Cardiac muscle cell (in vitro differentiated cells and primary cell): ENCODE measurements around the gene RIMS4. TPM values are rescaled to one million over a fixed set of nuclear protein-coding genes. Genes with fewer than 3 reads are reported as not detected.
A peak's percentile ranks its signal among the peaks of the same experiment; 100 is the strongest.

ENCODE experiments used
- DNase-seq, 2 donors: peaks; one replicate each; pipeline versions ENCODE4 v3.0.0 to v3.0.0-alpha.2; 2010 to 2017; ENCODE audit warnings: low read depth in 1 of 2, low spot score in 1 of 2
- H3K27ac ChIP-seq: fragments of 200-600 bp; sonication (generic); 2 replicates; pipeline ENCODE4 v1.5.1; 2016
- H3K27me3 ChIP-seq: fragments of 200-600 bp; sonication (generic); 2 replicates; pipeline ENCODE4 v1.6.0; 2016; ENCODE audit warnings: control low read depth
- H3K36me3 ChIP-seq: fragments of 200-600 bp; sonication (generic); 2 replicates; pipeline ENCODE4 v1.5.1; 2016; ENCODE audit warnings: control low read depth
- H3K4me1 ChIP-seq: fragments of 200-600 bp; sonication (generic); 2 replicates; pipeline ENCODE4 v1.8.1; 2017; ENCODE audit warnings: low read depth, mild to moderate bottlenecking, mixed run types
- H3K4me3 ChIP-seq: fragments of 200-600 bp; sonication (generic); 2 replicates; pipeline ENCODE4 v1.5.1; 2016; ENCODE audit warnings: mild to moderate bottlenecking
- H3K9me3 ChIP-seq: fragments of 200-600 bp; sonication (generic); 2 replicates; pipeline ENCODE4 v1.5.1; 2017; ENCODE audit warnings: low read depth, mild to moderate bottlenecking, control low read depth
- polyA plus RNA-seq: library from polyadenylated mRNA; unstranded; fragments of >200 nt; fragmentation: Nextera tagmentation; extraction: Ambion mirVana; gene quantifications from 2 replicates; pipeline ENCODE4 v1.2.1, GENCODE V29; 2016
- total RNA-seq: library from RNA; depleted of rRNA; stranded (reverse); fragments of >200 nt; gene quantifications from 2 replicates; pipeline ENCODE4 v1.2.3, GENCODE V29; 2016
- TF ChIP-seq, protein P1 (sequence below): IDR thresholded peaks from 2 replicates; pipeline ENCODE4 v1.5.1; 2012; ENCODE audit warnings: low read depth, mild to moderate bottlenecking, low read length

Gene RIMS4
- total and polyA plus RNA-seq, 2 experiments from 2014 or later = 3.6 to 4.3 TPM

DNA sequence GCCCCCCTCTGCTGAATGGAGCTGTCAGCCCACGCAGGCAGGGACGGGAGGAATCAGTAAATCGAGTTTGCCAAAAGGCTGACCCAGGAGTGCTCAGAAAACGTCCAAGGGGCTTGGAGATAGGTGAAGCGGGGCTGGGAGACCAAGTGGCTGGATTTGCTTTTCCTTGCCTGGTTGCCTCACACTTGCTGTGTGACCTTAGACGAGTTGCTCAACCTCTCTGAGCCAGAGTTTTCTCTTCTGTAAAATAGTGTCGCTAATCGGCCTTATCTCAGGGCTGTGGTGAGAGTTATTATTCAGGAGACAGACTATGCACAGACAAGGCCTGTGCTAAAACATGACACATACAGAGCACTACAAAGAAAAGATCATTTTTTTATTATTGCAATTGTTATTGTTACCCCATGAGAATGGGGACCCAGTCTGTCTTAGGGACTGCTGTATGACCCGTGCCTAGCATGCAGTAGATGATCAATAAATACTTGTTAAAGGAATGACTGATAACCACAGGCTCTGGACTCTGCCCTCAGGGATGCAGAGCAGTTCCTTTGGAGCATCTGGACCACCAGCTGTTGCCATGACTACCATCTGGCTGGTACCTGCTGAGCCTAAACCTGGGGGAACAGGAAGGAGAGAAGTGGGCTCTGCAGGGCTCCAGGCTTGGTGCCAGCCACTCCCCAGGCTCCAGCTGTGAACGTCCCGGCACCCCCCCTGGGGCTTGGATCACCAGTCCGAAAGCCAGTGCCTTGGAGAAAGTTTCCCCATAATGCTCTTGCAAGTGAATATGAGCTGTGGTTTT, 63.8 kb downstream of the RIMS4 start:
- Histone ChIP-seq H3K9me3 (no peaks in the 10 kb centered on the region), H3K27me3 (peaks cover 33% of the 10 kb centered on the region), H3K27ac (no peak overlapping the region), H3K4me1 (peaks cover 6% of the 10 kb centered on the region), H3K36me3 (no peaks in the 10 kb centered on the region), H3K4me3 (peak overlapping the region; percentile 37)
- TF ChIP-seq, protein P1, sequence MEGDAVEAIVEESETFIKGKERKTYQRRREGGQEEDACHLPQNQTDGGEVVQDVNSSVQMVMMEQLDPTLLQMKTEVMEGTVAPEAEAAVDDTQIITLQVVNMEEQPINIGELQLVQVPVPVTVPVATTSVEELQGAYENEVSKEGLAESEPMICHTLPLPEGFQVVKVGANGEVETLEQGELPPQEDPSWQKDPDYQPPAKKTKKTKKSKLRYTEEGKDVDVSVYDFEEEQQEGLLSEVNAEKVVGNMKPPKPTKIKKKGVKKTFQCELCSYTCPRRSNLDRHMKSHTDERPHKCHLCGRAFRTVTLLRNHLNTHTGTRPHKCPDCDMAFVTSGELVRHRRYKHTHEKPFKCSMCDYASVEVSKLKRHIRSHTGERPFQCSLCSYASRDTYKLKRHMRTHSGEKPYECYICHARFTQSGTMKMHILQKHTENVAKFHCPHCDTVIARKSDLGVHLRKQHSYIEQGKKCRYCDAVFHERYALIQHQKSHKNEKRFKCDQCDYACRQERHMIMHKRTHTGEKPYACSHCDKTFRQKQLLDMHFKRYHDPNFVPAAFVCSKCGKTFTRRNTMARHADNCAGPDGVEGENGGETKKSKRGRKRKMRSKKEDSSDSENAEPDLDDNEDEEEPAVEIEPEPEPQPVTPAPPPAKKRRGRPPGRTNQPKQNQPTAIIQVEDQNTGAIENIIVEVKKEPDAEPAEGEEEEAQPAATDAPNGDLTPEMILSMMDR = no peak
- DNase-seq = no peak

DNA sequence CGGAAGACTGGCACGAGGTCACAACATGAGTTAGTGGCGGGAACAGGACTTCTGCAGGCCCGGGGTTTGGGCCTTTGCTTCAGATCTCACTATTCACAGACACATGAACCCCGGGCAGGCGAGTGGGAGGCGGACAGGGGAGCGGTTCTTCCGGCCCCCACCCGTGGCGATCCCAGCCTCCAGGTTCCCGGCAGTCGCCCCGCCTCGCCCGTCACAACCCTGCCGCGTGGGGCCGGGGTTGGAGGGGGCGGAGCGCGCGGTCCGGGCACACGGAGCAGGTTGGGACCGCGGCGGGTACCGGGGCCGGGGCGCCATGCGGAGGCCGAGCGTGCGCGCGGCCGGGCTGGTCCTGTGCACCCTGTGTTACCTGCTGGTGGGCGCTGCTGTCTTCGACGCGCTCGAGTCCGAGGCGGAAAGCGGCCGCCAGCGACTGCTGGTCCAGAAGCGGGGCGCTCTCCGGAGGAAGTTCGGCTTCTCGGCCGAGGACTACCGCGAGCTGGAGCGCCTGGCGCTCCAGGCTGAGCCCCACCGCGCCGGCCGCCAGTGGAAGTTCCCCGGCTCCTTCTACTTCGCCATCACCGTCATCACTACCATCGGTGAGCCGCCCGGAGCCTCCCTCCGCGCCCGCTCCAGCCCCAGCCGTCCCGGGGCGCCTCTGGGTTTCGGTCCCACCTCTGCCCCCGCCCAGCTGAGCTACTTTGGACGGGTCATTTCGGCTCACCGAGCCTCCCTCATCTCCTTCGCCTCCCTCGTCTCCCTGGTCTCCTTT, 64.6 kb downstream of the RIMS4 start, which contains the start of gene KCNK15:
TSS of gene KCNK15 (plus strand) at position 268 of the 769 bp plus-strand sequence. CDS start at position 314, 46 bp downstream.
- no peaks in the 10 kb centered on the region for H3K36me3 ChIP-seq
- H3K4me1 ChIP-seq = peaks cover 6% of the 10 kb centered on the region
- TF ChIP-seq, protein P1 = no peak
- H3K27ac ChIP-seq = no peak within 1 kb of the TSS
- DNase-seq = peak; percentile 33 to 61
- no peaks in the 10 kb centered on the region for H3K9me3 ChIP-seq
- peak within 1 kb of the TSS; percentile 37 for H3K4me3 ChIP-seq
- peaks cover 33% of the 10 kb centered on the region for H3K27me3 ChIP-seq

DNA sequence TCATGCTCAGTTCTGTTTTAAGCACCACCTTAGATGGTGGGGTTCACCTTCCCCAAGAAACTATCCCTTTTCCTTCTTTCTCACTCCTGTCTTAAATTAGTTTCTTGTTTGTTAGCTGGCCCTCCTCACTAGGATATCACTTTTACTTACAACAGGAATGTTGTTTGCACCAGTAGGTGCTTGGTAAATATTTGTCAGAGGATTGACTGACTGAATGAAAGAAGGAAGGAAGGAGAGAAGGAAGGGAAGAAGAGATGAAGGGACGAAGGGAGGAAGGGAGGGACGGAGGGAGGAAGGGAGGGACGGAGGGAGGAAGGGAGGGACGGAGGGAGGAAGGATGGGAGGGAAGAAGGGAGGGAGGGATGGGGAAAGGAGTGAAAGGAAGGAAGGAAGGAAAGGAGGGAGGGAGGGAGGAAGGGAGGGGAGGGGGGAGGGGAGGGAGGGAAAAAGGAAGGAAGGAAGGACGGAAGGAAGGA, 65.2 kb downstream of the RIMS4 start:
- Histone ChIP-seq H3K27me3 (peaks cover 33% of the 10 kb centered on the region), H3K4me3 (no peak overlapping the region), H3K27ac (no peak overlapping the region), H3K36me3 (no peaks in the 10 kb centered on the region), H3K9me3 (no peaks in the 10 kb centered on the region), H3K4me1 (peaks cover 6% of the 10 kb centered on the region)
- no peak for DNase-seq
- TF ChIP-seq, protein P1 = no peak

DNA sequence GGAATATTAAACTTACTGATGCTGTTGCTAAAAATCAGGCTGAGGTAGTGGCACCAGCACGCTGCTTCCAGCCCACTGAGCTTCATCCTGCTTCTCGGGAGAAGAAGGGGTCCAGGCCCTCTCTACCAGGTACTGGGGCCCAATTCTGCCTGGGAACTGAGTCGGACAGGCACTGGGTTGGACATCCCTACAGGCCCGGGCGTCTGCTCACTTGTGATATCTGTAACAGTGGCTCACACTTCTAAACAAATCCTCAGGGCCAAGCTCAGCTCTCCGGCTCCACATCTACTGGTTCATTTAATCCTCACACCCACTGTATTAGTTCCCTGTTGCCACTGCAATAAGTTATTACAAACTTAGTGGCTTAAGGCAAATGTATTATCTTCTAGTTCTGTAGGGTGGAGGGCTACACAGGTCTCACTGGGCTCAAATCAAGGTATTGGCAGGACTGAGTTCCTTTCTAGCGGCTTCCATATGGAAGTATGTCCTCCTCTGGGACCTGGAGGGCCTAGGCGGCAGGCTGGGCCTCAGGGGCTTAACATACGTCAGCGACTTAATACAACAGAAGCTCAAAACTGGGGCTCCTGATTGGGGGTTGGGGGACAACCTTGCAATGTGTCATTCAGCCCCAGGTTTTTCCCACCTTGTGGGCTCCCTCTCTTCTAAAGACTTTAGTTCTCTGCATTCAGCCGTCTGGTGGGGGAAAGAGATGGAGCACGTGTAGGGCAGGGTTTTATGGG, 66.3 kb downstream of the RIMS4 start:
- Histone ChIP-seq H3K4me3 (no peak overlapping the region), H3K9me3 (no peaks in the 10 kb centered on the region), H3K4me1 (peaks cover 6% of the 10 kb centered on the region), H3K27me3 (peaks cover 33% of the 10 kb centered on the region), H3K36me3 (no peaks in the 10 kb centered on the region), H3K27ac (no peak overlapping the region)
- DNase-seq = no peak
- TF ChIP-seq, protein P1 = no peak

DNA sequence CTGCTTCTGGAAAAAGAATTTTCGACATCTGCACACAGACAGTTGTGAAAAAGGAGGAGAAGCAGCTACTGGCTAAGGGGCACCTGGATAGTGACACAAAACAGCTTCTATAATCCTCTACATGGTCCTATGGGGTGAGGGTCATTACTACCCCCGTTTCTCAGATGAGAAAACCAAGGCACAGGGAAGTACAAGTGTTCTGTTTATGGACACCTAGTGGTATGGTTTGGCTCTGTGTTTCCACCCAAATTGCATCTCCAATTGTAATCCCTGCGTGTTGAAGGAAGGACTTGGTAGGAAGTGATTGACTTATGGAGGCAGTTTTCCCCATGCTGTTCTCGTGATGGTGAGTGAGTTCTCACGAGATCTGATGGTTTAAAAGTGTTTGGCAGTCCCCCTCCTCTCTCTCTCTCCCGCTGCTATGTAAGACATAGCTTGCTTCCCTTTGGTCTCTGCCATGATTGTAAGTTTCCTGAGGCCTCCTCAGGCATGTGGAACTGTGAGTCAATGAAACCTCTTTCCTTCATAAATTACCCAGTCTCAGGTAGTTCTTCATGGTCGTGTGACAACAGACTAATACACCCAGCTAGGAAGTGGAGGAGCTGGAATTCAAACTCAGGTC, 67.2 kb downstream of the RIMS4 start:
- Histone ChIP-seq H3K27ac (no peak overlapping the region), H3K9me3 (no peaks in the 10 kb centered on the region), H3K36me3 (no peaks in the 10 kb centered on the region), H3K4me1 (peaks cover 6% of the 10 kb centered on the region), H3K4me3 (no peak overlapping the region), H3K27me3 (peaks cover 33% of the 10 kb centered on the region)
- no peak for DNase-seq
- TF ChIP-seq, protein P1 = no peak
